Mesenteric fat pad (tissue), 1 donor: ENCODE measurements around the gene CHCHD6. TPM values are rescaled to one million over a fixed set of nuclear protein-coding genes. Genes with fewer than 3 reads are reported as not detected.
A peak's percentile ranks its signal among the peaks of the same experiment; 100 is the strongest.

Source experiments
- DNase-seq: peaks from one replicate; pipeline ENCODE4 v3.0.0-alpha.2; 2020; ENCODE audit warnings: low spot score
- total RNA-seq: library from RNA; stranded (reverse); fragmentation: NEBNext Ultra II Directional; extraction: Animal tissue kit (Norgen Biotek cat#: 25700); gene quantifications from one replicate; pipeline ENCODE4 v1.2.1, GENCODE V29; 2021
- donor health status: DM: yes; HTN: yes; CAD: no.

CHCHD6 gene
- total RNA-seq, 1 donor from 2014 or later: 10.9 TPM

DNA sequence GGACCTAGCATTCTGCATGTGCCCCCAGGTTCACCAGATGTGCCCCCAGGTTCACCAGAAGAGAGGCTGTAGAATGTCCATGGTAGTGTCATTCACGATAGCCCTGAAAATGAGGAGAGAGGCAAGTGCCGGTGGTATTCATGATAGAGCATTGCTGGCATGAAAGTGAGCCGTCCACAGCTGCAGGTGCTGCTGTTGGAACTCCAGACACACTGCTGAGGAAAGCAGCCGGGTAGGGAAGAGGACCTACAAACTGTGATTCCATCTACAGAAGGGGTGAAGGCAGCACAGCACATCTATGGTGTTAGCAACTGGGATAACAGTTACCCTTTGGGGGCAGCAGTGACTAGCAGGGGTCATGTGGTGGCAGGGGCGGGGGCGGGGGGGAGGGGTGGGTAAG is 153.9 kb downstream of the CHCHD6 start:
- no peak for DNase-seq

DNA sequence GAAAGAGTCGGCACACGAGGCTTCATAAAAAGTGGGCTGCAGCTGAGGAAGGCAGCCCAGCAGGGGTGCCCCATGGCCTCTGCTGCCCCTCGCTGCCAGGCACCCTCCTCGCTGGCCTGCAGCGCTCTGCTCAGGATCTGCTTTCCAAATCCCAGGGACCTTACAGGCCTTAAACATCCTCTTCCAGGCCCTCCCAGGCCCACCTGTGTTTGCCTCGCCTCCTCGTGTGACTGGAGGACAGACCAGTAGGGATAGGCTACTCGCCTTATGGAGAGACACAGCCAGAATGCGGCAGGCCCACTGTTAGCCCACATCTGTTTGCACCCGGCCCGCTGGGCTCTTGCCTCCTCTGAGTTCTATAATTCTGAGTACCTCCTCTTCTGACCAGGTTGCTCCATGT is 154.4 kb downstream of the CHCHD6 start:
- no peak for DNase-seq

DNA sequence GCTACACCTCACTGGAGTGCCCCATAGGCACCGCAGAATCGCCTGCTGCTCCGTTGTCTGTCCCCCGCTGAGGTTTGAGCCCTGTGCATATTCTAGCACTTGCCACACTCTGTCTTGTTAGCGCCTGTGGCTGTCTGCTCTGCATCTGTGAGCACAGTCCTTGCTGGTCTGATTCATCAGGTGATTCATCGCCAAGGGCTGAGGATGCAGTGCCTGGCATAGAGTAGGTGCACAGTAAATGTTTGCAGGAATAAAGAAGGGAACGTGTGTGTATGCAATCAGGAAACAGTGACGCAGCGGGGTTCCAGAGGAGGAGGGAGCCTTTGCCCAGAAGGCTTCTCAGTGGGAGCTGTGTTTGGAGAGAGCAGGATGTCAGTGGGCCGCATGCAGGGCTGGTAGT is 154.8 kb downstream of the CHCHD6 start:
- DNase-seq: no peak

DNA sequence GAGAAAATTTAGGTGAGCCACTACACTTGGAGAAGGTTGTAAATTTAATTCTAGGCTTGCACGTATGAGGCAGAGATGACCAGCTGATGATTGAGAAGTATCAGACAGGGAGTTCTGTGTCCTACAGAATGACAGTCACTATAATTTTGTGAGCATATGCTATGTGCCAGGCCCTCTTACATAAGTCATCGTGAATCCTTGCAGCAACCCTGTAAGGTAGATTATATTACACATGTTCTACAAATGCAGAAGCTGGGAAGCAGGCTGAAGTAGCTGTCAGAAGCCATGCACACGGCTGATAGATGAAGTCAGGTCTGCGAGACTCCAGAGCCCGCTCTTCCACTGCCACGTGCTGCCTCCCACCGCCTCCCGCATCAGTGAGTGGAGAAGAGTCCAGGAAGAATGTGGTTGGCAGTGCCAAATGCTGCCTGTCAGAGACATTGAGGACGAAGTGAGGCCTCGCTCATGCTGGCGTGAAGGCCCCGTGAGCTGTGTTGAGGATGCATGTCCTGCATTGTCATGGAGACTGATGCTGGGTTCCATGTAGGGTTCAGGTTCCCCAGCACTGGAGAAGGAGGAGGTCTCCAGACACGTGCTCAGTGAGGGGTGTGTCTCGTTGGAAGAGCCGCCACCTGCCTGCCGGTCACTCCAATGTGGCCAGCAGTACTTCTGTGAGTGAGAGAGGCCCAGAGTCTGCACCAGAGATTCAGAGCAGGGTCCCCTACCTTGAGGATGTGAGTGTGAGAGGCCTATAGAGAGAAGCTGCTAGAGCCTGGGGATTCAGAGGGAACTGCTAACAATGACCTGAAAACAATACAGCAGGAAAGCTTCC is 155.6 kb downstream of the CHCHD6 start:
- DNase-seq: no peak

DNA sequence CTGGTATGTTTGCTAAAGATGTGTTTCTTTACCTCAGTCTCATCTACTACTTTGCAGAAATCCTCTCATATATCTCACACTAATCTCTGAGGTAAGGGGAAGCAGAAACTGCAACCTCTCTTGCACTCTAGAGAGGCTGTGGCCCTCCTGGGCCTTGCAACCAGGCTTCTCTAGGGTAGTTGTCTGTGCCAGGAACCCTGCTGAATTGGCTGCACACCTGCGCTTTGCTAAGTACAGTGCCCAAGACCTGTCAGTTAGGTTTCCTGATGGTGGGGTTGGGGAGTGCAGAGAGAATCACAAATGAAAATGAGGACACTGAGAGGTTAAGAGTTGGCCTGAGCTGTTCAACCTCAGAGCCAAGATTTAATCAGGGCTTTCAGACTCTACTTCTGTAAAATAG is 161.7 kb downstream of the CHCHD6 start:
- DNase-seq: no peak

DNA sequence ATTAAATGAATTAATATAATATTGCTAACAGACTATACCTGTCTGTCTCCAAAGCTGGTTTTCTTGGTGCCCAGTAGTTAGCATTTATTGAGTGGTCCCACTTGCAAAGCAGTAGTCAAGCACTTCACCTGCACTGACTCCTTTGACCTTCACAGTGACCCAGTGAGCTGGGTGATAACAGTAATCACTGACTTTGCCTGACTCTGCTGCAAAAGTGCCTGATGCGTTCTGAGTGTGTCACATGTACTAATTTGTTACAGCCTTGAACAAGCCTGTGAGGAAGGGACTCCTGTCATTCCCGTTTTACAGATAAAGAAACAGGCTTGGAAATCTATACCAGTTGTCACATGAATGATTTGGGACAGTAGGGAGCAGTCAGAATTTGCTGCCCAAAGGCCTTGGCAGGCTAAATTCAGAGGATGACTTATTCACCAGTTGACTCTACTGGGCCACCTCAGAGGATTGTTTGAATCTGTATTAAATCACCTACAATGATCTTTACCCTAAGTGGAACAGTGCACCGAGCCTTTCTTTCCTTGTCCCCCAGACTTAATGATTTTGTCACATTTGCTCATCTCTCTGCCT is 162.2 kb downstream of the CHCHD6 start:
- DNase-seq: no peak

DNA sequence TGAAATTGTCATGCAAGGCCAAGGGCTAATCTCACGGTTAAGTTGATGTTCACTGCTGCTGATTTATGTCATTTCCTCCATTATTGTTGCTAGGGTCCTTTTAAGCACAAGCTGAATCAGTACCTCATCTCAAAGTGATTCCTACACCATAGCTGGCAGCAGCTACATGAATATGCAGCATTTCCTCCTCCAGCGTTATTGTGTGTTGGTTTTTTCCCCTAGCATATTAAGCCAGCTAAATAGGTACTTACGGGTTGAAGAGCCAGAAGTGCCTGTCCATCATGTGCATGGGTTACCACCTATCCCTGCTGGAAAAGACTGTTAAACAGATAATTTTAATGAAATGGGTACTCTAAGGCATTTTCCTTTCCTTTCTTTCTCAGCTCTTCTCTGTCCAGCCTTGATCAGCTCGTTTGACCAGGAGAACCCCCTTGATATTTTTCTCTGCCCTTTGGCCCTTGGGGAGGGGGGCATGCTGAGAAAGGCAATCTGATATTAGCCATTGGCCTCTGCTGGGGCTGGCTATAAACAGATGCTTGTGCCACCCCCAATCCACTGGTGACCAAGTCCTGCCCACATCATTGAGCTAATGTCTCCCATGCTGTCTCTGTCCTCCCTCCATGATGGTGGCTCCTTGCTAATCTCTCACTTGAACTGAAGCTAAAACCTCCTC is 163.3 kb downstream of the CHCHD6 start:
- peak; percentile 22 for DNase-seq

DNA sequence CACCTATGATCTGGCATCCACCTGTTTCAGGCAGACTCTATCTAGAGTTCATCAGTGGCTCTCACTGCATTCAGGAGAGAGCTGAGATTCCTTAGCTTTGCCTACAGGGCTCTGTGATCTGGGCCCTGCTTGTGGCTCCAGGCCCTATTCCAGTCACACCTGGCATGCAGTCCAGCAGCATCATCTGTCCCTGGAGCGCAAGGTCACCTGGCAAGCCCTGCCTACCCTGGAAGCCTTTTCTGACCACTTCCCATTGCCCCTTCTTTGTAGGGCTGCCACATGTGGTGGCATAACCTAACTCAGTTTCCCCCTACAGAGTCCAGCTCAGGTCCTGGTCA is 163.8 kb downstream of the CHCHD6 start:
- DNase-seq: peak; percentile 39

DNA sequence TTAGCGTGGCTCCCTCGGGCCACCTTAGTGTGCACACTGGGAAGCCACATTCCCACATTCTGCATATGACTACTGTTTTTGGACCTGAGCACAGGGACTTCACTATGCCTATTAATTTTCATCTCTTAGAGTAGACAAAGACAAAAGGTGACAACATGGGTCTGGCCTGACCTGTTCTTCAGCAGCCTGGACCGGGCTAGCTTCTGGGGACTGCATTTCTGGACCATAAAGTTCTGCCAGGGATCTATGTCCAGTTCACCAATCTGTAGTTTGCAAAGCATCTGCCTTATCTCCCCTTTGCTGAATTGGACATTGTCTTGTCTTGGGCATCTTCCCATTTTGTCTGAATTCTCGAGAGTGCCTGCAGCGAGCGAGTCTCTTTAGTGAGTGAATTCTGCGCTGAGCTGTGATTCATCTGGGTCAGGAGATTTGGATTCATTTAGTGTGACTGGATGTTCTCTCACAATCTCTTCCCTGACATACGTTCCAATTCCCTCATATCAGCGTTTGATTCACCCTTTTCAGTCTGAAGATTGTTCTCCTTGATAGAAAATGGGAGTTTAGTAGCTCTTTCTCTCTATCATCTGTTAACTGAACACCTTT is 166.7 kb downstream of the CHCHD6 start:
- DNase-seq: peak; percentile 18

DNA sequence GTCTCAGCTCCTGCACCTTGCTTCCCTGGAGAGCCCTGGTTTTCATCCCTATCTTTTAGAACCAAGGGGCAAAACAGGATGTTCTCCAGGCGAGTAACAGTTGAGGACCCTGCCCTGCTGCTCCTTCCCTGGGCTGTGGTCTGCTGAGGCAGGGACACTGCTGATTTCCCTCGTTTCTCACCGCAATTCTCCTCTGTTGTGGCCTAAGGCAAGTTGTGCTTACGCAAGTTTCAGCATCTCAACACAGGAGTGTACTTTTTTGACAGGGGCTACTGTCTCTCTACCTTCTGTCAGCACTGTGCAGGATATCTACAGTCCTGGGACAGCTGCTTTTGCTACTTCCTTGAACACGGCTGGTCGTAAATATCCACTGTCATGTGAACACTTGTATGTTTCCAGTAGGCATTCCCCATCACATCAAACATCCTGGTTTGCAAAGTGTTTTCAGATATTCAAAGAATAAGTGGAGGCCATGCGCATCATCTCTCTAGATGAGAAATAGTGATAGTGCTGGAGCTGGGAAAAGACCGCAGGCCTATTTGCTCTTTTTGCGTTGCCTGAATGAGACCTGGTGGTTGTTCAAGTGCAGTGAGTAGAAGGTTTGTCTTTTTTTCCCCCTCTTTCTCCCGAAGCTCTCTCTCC is 168.8 kb downstream of the CHCHD6 start:
- peak; percentile 16 for DNase-seq

DNA sequence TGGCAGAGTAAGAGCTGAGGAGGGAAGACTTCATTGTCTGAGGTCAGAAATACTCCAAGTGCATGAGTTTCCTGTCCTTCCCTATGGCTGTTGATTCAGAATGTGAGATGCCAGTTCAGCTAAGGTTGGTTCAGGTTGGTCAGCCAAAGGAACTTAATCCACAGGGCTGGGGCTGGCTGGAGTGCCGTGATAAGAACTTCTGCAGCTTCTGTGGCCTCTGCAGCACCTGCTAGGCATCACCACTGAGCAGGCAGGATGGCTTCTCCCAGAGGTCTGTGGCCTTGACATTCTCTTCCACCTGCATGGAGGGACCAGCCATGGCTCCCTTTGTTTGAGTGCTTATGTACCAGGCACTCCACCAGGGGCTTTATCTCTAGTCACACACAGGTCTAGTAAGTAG is 169.4 kb downstream of the CHCHD6 start:
- DNase-seq: peak; percentile 85

DNA sequence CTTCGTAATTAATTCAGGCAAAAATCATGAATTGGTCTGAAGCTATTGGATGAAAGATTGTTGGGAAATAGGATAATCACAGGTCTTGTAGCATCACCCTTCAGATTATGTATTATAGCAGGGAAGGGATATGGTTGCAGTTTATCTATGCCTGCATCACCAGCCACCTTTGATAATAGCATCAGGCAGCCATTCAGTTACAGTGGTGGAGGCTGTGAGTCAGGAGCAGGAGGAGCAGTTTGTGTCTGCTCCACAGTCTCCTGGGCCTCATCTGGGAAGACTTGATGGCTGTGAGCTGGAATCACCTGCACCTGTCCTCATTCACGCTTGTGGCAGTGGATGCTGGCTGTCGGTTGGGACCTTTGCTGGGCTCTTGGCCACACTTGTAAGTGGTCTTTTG is 174.6 kb downstream of the CHCHD6 start:
- peak; percentile 49 for DNase-seq

DNA sequence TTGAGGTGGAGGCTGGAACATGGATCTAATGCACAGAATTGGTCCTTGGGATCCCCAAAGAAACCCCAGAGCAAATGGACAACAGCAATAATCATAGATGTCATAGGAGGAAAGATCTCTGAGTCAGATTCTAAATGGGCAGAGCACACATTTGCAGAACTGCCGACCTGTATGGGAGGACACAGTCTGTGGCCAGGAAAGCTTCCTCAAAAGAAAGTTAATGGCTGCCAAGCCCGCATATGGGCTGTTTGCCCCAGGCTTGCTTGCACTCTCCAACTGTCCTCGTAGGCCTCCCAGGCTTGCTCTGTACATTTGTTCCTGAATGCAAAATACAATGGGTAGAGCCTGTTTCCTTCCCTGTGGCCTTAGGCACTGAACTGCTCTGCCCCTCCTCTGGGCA is 176.9 kb downstream of the CHCHD6 start:
- no peak for DNase-seq

DNA sequence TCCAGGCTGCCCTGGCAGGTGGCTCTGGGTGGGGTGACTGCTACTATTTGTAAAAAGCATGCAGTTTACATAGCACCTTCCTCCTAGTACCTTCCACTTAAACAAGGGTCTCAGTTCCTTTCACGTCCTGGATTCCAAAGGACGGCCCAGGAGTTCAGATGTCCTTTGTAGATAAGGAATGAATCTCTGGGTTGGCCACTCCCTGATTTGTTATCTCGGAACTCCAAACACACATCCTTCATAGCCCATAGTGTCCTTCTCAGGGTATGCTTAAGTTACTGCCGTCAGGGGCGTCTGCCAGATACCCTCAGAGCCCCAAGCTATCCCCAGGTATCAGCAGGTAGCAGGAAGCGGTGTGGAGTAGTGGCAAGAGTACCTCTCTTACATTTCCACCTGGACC is 177.8 kb downstream of the CHCHD6 start:
- DNase-seq: no peak

DNA sequence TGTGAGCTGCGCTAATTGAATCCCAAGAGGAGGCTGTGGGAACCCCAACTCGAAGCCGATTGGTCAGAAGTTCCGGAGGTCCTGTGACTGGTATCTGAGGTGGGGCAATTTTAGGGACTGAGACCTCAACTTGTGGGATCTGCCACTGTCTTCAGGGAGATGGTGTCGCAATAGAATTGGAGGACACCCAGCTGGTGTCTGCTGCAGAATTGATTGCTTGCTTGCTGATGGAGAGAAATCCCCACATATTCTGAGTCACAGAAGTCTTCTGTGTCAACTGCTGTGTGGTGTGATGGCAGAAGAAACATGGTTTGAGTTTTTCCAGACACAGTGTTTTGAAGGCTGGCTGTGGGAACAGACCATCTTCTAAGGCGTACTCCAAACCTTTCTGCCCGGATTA is 179.2 kb downstream of the CHCHD6 start:
- peak; percentile 62 for DNase-seq

DNA sequence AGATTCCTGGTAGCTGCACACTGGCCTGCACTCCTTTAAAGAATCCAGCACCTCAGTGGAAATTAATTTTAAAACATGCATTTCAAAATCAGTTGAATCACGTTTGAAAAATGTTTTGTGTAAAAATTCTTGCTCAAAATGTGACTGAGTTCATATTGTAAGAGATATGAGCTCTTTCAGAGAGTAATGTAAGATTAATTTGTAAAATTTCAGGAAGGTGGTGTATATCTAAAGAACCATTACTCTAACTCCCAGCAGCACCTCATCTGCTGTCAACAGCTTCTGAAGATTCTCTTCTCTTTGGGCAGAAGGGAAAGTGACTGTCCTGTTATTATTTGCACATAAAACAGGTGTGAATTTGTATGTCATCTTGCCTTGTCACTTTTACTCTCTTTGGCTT is 181.4 kb downstream of the CHCHD6 start:
- no peak for DNase-seq

DNA sequence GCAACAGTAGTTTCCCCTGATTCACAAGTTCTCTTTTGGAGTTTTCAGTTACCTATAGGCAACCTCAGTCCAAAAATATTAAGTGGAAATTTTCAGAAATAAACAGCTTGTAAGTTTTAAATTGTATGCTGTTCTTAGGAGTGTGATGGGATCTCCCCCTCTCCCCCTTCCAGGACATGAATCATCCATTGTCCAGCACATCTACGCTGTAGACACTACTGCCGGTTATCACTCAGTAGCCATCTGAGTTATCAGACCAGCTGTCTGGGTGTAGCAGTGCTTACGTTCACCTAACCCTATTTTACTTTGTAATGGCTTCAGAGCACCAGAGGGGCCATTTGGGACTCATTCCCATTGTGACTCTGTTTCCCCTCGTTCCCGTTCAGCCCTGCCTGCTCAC is 182.2 kb downstream of the CHCHD6 start:
- DNase-seq: no peak

DNA sequence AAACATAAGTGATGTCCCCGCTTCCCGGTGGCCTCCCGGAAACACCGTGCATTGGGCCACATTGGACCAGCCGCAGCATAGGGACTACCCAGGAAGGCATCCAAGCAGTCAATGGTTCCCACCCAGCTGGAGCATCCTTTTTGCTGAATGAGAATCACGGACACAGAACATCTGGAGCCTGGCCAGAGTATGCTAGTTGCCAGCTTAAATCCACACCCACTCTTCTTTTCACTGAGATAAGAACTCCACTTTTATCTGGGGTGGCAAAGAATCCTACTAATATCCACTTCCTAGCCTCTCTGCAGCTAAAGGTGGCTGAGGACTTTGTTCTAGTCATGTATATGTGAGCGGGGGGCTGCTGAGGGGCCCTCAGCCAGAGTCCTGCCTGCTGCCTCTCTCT is 183.6 kb downstream of the CHCHD6 start:
- no peak for DNase-seq

DNA sequence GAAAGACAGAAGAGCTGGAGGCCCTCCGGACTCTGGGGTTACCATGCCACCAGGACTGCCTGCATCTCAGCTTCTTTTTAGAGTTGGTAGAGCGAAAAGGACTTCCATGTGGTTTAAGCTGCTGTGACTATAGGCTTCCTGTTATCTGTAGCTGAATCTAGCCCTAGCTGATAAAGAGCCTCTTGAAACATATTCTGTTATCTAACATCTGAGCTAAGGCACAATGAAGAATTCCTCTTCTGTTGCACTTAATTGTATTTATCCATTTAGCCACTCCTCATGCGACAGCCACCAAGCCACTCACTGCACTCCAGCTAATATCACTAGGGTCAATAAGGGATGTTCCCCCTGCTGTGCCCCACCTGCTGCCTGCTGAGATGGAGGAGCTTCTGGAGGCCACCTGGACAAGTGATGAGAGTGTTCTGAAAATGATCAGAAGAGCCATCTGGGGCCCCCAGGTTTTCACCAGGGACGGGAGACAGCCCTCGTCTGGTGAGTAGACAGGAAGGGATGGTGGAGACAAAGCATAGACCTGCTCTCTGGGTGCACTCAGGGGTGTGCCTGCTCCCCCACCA is 184.2 kb downstream of the CHCHD6 start:
- DNase-seq: no peak

DNA sequence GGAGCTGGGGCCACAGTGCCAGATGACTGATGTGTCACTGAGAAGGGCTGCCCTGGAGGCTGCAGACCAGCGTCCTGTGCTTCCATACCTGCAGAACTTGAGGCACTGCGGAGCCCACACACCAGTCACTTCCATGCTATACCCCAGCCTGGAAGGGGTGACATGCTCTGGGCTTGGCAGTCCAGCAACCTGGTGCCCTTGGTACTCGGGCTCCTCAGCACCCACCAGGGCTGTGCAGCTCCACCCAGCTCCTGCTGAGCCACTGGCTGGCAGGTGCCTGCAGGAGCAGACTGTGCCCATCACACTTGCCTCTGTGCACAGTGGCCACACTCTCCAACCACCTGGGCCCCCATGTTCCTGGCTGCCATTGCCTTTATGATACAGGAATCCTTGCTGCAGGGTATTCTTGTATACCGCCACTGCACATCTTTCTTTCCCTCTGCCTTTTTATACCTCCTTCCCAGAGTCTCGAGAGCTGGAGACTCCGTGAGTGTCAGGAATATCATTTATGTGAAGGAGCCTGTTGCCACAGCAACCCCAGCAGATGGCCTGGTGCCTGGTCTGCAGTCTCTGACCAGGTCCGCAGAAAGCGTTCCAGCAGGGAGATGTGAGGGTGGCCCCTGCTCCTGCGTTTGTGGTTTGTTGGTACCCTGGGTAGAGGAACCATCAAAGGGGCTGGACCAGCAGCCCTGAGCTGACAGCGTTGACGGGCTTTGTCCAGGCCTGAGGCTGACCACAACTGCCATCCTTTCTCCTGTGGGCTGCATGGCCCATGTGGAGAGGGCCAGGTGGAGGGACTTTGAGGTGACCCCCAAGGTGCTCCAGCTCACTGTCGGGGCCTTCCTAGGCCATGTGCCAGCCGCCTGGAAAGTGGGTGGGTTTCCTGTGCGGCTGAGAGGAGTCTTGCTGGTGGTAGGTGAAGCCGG is 185.5 kb downstream of the CHCHD6 start:
- DNase-seq: no peak
